MCF 10A (cell line): ENCODE measurements around the gene LRBA. TPM values are rescaled to one million over a fixed set of nuclear protein-coding genes. Genes with fewer than 3 reads are reported as not detected.

Experiments
- BruUV-seq: library from RNA; stranded (reverse); fragments of 400-500 nt; replicated peaks from 2 replicates; lab custom pipeline; 2021; lab: Mats Ljungman, UMichigan
- CTCF ChIA-PET: fragments of 300-600 bp; sonication (Branson Sonifier 250); formaldehyde crosslinking; extraction: SDS; loops from one replicate; lab custom pipeline; 2021; ENCODE audit warnings: antibody characterized with exemption, inconsistent platforms; lab: Yijun Ruan, JAX
- POLR2A ChIA-PET: fragments of 300-600, 350-650 bp; sonication (Branson Sonifier 250); formaldehyde crosslinking; extraction: SDS; loops from one replicate; lab custom pipeline; 2020; ENCODE audit warnings: antibody characterized with exemption, inconsistent platforms; lab: Yijun Ruan, JAX
- DNase-seq: peaks from one replicate; pipeline ENCODE4 v3.0.0-alpha.2; 2018; ENCODE audit not compliant: unreplicated experiment
- H3K27ac Mint-ChIP-seq: one replicate; pipeline ENCODE4 v1.8.0; 2022; ENCODE audit warnings: mild to moderate bottlenecking, low read depth, mixed read lengths; ENCODE audit not compliant: unreplicated experiment
- H3K27me3 Mint-ChIP-seq: one replicate; pipeline ENCODE4 v1.8.0; 2022; ENCODE audit warnings: mixed read lengths; ENCODE audit not compliant: insufficient read depth, unreplicated experiment
- H3K36me3 Mint-ChIP-seq: one replicate; pipeline ENCODE4 v1.8.0; 2022; ENCODE audit warnings: mild to moderate bottlenecking, moderate library complexity, mixed read lengths; ENCODE audit not compliant: insufficient read depth, unreplicated experiment
- H3K4me1 Mint-ChIP-seq: one replicate; pipeline ENCODE4 v1.8.0; 2022; ENCODE audit warnings: mixed read lengths; ENCODE audit not compliant: insufficient read depth, unreplicated experiment
- H3K4me3 Mint-ChIP-seq: one replicate; pipeline ENCODE4 v1.8.0; 2022; ENCODE audit warnings: mild to moderate bottlenecking, moderate library complexity, mixed read lengths; ENCODE audit not compliant: unreplicated experiment
- H3K9me3 Mint-ChIP-seq: one replicate; pipeline ENCODE4 v1.8.0; 2022; ENCODE audit warnings: mixed read lengths; ENCODE audit not compliant: unreplicated experiment
- intact Hi-C: fragments of 100-400 bp; cut with micrococcal nuclease; formaldehyde crosslinking; loops from 2 replicates; pipeline ENCODE4 v1.14.1; 2022
- total RNA-seq: library from RNA; stranded (reverse); gene quantifications from 2 replicates; pipeline ENCODE4 v1.2.3, GENCODE V29; 2022
- TF ChIP-seq, protein P1 (sequence below): fragments of 200-600 bp; IDR thresholded peaks from one replicate; pipeline ENCODE4 v1.8.0; 2022; ENCODE audit warnings: antibody characterized with exemption, mild to moderate bottlenecking; ENCODE audit not compliant: unreplicated experiment

The LRBA gene
- total RNA-seq, 1 experiment from 2014 or later: 64.5 TPM

DNA sequence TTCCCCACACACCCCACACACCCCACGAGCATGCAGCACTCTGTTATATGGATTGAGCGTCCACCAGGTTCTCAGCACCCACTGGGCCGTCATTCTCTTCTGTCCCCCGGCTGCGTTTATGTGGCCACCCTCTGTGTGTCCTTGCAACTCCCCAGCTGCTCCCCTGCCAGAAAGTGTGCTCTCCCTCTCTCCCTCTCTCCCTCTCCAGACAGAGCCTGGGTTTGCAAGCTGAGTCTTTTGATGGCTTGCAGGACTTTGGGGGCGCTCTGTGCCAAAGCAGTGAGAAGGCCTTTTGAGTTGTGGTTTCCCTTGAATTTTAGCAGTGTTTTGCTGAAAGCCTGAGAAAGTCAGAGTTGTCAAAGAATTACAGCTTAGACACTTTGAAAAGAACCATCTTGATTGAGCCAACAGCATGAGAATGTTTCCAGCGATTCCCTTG lies 763.3 kb downstream of the LRBA start:
- intact Hi-C loops: no loop called here
- H3K36me3 Mint-ChIP-seq: no peaks in the 10 kb centered on the region
- no peak overlapping the region for H3K4me3 Mint-ChIP-seq
- CTCF ChIA-PET: interaction anchor here (1.1 kb wide), 1 partner anchor 8 kb away, joined by 6 read pairs; no protein-coding TSS in a partner anchor
- no peak for DNase-seq
- peaks cover 5% of the 10 kb centered on the region for H3K4me1 Mint-ChIP-seq
- H3K27me3 Mint-ChIP-seq: no peaks in the 10 kb centered on the region
- no peaks in the 10 kb centered on the region for H3K9me3 Mint-ChIP-seq
- BruUV-seq: no TSS peak
- no peak overlapping the region for H3K27ac Mint-ChIP-seq
- TF ChIP-seq, protein P1, sequence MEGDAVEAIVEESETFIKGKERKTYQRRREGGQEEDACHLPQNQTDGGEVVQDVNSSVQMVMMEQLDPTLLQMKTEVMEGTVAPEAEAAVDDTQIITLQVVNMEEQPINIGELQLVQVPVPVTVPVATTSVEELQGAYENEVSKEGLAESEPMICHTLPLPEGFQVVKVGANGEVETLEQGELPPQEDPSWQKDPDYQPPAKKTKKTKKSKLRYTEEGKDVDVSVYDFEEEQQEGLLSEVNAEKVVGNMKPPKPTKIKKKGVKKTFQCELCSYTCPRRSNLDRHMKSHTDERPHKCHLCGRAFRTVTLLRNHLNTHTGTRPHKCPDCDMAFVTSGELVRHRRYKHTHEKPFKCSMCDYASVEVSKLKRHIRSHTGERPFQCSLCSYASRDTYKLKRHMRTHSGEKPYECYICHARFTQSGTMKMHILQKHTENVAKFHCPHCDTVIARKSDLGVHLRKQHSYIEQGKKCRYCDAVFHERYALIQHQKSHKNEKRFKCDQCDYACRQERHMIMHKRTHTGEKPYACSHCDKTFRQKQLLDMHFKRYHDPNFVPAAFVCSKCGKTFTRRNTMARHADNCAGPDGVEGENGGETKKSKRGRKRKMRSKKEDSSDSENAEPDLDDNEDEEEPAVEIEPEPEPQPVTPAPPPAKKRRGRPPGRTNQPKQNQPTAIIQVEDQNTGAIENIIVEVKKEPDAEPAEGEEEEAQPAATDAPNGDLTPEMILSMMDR: no peak
- POLR2A ChIA-PET: no interaction called here

DNA sequence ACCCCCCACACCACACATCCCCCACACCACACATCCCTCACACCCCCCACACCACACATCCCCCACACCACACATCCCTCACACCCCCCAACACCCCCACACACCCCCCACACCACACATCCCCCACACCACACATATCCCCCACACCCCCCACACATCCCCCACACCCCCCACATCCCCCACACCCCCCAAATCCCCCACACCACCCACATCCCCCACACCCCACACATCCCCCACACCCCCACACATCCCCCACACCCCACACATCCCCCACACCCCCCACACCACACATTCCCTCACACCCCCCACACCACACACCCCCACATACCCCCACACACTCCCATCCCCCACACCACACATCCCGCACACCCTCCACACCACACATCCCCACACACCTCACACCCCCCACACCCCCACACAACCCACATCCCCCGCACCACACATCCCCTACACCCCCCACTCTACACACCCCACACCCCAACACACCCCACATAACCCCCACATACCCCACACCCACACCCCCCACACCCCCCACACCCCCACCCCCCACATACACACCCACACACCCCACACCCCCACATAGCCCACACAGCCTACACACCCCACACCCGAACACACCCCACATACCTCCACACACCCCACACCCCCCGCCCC lies 764.0 kb downstream of the LRBA start:
- Mint-ChIP-seq H3K4me3 (no peak overlapping the region), H3K9me3 (no peaks in the 10 kb centered on the region), H3K4me1 (peaks cover 5% of the 10 kb centered on the region), H3K27me3 (no peaks in the 10 kb centered on the region), H3K36me3 (no peaks in the 10 kb centered on the region), H3K27ac (no peak overlapping the region)
- ChIA-PET POLR2A (no interaction called here), CTCF (interaction anchor here (1.1 to 1.5 kb wide), 2 partner anchors 8 to 10 kb away, joined by 3 to 6 read pairs; no protein-coding TSS in a partner anchor)
- TF ChIP-seq, protein P1: no peak
- no peak for DNase-seq
- BruUV-seq: no TSS peak
- intact Hi-C loops: no loop called here

DNA sequence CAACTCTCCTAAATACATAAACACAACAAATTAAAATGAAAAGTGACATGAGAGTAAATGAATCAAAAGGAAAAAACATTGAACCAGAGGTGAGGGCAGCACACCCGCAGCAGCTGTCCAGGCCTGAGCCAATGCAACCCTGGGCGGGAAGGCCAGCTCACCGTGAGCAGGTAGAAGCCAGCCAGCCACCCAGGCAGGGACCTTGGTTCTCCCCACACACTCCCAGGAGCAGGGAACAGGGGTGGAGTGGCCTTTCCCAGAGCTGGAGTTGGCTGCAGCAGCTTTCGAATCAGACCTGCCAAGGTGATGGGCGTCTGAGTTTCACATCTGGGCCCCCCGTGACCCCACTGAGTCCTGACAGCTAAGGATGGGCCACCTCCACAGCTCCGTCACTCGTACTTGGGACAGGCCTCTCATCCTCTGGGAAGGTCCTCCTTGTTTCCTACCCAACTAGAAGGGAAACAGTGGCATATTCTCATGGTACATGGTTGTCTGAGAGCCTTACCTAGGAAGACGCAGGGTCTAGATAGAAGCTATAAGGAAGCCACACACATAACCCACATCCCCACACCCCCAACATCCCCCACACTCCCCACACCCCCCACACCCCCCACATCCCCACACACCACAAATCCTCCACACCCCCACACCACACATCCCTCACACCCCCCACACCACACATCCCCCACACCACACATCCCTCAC lies 764.6 kb downstream of the LRBA start:
- no peaks in the 10 kb centered on the region for H3K9me3 Mint-ChIP-seq
- TF ChIP-seq, protein P1: no peak
- no peak overlapping the region for H3K4me3 Mint-ChIP-seq
- intact Hi-C loops: no loop called here
- H3K4me1 Mint-ChIP-seq: peaks cover 5% of the 10 kb centered on the region
- no peak overlapping the region for H3K27ac Mint-ChIP-seq
- BruUV-seq: no TSS peak
- H3K36me3 Mint-ChIP-seq: no peaks in the 10 kb centered on the region
- ChIA-PET POLR2A (no interaction called here), CTCF (interaction anchor here (1.2 to 1.5 kb wide), 2 partner anchors 9 to 11 kb away, joined by 3 read pairs; no protein-coding TSS in a partner anchor)
- no peak for DNase-seq
- H3K27me3 Mint-ChIP-seq: no peaks in the 10 kb centered on the region

DNA sequence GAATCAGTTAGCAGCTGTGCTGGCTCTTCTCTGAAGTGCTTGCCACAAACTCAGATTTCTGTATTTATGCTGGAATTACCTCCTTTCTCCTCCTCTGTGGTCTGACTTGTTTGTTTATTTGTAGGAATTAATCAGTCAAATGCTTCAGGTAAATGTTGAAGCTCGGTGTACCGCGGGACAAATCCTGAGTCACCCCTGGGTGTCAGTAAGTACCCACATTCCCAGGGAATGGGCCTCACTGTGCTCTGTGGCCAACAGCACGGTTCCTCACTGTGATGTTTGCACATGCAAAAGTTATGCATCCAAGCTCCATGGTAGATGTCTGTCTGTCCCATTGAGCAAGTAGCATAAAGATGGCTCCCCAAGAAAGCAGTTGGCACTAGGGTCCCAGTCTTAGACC lies 766.9 kb downstream of the LRBA start:
- H3K27ac Mint-ChIP-seq: no peak overlapping the region
- H3K36me3 Mint-ChIP-seq: no peaks in the 10 kb centered on the region
- no TSS peak for BruUV-seq
- DNase-seq: peak; percentile 38
- CTCF ChIA-PET: interaction anchor here (0.5 to 9.0 kb wide), 3 partner anchors 191 to 615 kb away, joined by 3 to 191 read pairs (median 3); no protein-coding TSS in a partner anchor
- H3K4me1 Mint-ChIP-seq: peaks cover 5% of the 10 kb centered on the region
- H3K27me3 Mint-ChIP-seq: no peaks in the 10 kb centered on the region
- TF ChIP-seq, protein P1: no peak
- POLR2A ChIA-PET: interaction anchor here (0.6 kb wide), 1 partner anchor 217 kb away, joined by 4 read pairs; no protein-coding TSS in a partner anchor
- H3K9me3 Mint-ChIP-seq: no peaks in the 10 kb centered on the region
- intact Hi-C loops: no loop called here
- H3K4me3 Mint-ChIP-seq: no peak overlapping the region
